GM12878 (cell line): ENCODE data around the gene S100A4. TPM values are rescaled to one million over a fixed set of nuclear protein-coding genes. Genes with fewer than 3 reads are reported as not detected.

Source experiments
- ATAC-seq: fragments of 200-7000 bp; cut with Tn5 transposase; 3 replicates; pipeline ENCODE4 v1.9.1; 2020; ENCODE audit warnings: mild to moderate bottlenecking, moderate library complexity
- BruUV-seq: library from RNA; stranded (reverse); fragments of 400-500 nt; replicated peaks from 2 replicates; lab custom pipeline; 2021; lab: Mats Ljungman, UMichigan
- CTCF ChIA-PET: fragments of 300-600 bp; sonication (Branson Sonifier 250); formaldehyde crosslinking; extraction: SDS; loops from one replicate; lab custom pipeline; 2021; ENCODE audit warnings: inconsistent platforms; lab: Yijun Ruan, JAX
- POLR2A ChIA-PET: fragments of 350-600 bp; formaldehyde crosslinking; extraction: SDS; loops from one replicate; lab custom pipeline; 2021; ENCODE audit warnings: inconsistent platforms; lab: Charles Lee
- RAD21 ChIA-PET: fragments of 300-600 bp; sonication (Branson Sonifier 250); formaldehyde crosslinking; loops from one replicate; lab custom pipeline; 2023; ENCODE audit warnings: antibody characterized with exemption; ENCODE audit not compliant: unreplicated experiment; lab: Charles Lee
- SMC1A ChIA-PET: fragments of 300-600 bp; sonication (Branson Sonifier 250); formaldehyde crosslinking; loops from one replicate; lab custom pipeline; 2023; ENCODE audit not compliant: unreplicated experiment, uncharacterized antibody; lab: Charles Lee
- DNase-seq: peaks from one replicate; pipeline ENCODE4 v3.0.0-alpha.2; 2011; ENCODE audit warnings: low read depth, low spot score
- FAIRE-seq: peaks from 3 replicates; lab custom pipeline; 2011; peaks lifted over from hg19 to GRCh38; lab: Jason Lieb, UNC
- H2AFZ ChIP-seq: 2 replicates; pipeline ENCODE4 v1.6.0; 2011; ENCODE audit warnings: low read depth, low read length, control low read depth; ENCODE audit not compliant: control insufficient read depth
- H3K27ac ChIP-seq: 2 replicates; pipeline ENCODE4 v1.5.1; 2011; ENCODE audit warnings: control low read depth; ENCODE audit not compliant: control insufficient read depth, insufficient read depth
- H3K27me3 ChIP-seq, 2 experiments: replicated peaks in 1 of 2; 2 replicates each; pipeline versions ENCODE4 v1.6.0 to v1.6.1; 2011; ENCODE audit warnings: low read length in 1 of 2; ENCODE audit not compliant: control insufficient read depth in 2 of 2, insufficient read depth in 2 of 2
- H3K36me3 ChIP-seq, 2 experiments: 2 replicates each; pipeline ENCODE4 v1.5.1; 2011; ENCODE audit warnings: low read length in 1 of 2; ENCODE audit not compliant: control insufficient read depth in 2 of 2, insufficient read depth in 2 of 2
- H3K4me1 ChIP-seq: 2 replicates; pipeline ENCODE4 v1.6.1; 2011; ENCODE audit warnings: mild to moderate bottlenecking, low read length, moderate library complexity, mixed read lengths; ENCODE audit not compliant: control insufficient read depth, insufficient read depth
- H3K4me2 ChIP-seq: 2 replicates; pipeline ENCODE4 v1.6.0; 2011; ENCODE audit warnings: control low read depth; ENCODE audit not compliant: control insufficient read depth, insufficient read depth
- H3K4me3 ChIP-seq: fragments of 200-600 bp; sonication (generic); 2 replicates; pipeline ENCODE4 v1.5.1; 2016
- H3K79me2 ChIP-seq: 2 replicates; pipeline ENCODE4 v1.6.0; 2011; ENCODE audit warnings: low read length; ENCODE audit not compliant: control insufficient read depth, insufficient read depth
- H3K9ac ChIP-seq: 2 replicates; pipeline ENCODE4 v1.8.0; 2011; ENCODE audit warnings: low read length, control low read depth, mixed read lengths; ENCODE audit not compliant: control insufficient read depth, insufficient read depth
- H3K9me3 ChIP-seq: replicated peaks from 3 replicates; pipeline ENCODE4 v1.5.1; 2011; ENCODE audit warnings: mild to moderate bottlenecking, low read length; ENCODE audit not compliant: control insufficient read depth, insufficient read depth
- H4K20me1 ChIP-seq: 2 replicates; pipeline ENCODE4 v1.6.0; 2011; ENCODE audit not compliant: control insufficient read depth, insufficient read depth
- CHD2 ChIP-seq: IDR thresholded peaks from 2 replicates; pipeline ENCODE4 v1.6.1; 2011; ENCODE audit warnings: low read depth, low read length, improper control_type of control experiment, borderline replicate concordance
- EGR1 ChIP-seq, 2 experiments: IDR thresholded peaks; 1 replicate in 1 of 2; 2 replicates in 1 of 2; pipeline ENCODE4 v1.6.1; 2011 to 2012; ENCODE audit warnings: low read depth in 2 of 2, low read length in 2 of 2, borderline replicate concordance in 1 of 2, mild to moderate bottlenecking in 1 of 2, moderate library complexity in 1 of 2
- EP300 ChIP-seq, 2 experiments: fragments of 150-350 bp in 1 of 2; IDR thresholded peaks; 2 replicates each; pipeline ENCODE4 v1.6.1; 2011 to 2012; ENCODE audit warnings: low read depth in 2 of 2, low read length in 2 of 2, borderline replicate concordance in 1 of 2, improper control_type of control experiment in 1 of 2, inconsistent platforms in 1 of 2; ENCODE audit not compliant: control insufficient read depth in 1 of 2
- ETV6 ChIP-seq, 2 experiments: fragments of 450-650 bp in 1 of 2; IDR thresholded peaks in 1 of 2; conservative IDR thresholded peaks in 1 of 2; 2 replicates each; pipeline ENCODE4 v1.6.1; 2014; ENCODE audit warnings: antibody characterized with exemption in 1 of 2, borderline replicate concordance in 1 of 2, low read depth in 1 of 2, mild to moderate bottlenecking in 1 of 2, moderate library complexity in 1 of 2
- FOXK2 ChIP-seq: fragments of 450-650 bp; IDR thresholded peaks from 2 replicates; pipeline ENCODE4 v1.6.1; 2017; ENCODE audit warnings: mild to moderate bottlenecking, moderate library complexity
- HCFC1 ChIP-seq: fragments of 150-350 bp; IDR thresholded peaks from 2 replicates; pipeline ENCODE4 v1.6.1; 2014; ENCODE audit warnings: low read length
- LARP7 ChIP-seq: fragments of 450-650 bp; IDR thresholded peaks from 2 replicates; pipeline ENCODE4 v1.6.1; 2017; ENCODE audit warnings: mild to moderate bottlenecking
- NFIC ChIP-seq: IDR thresholded peaks from 2 replicates; pipeline ENCODE4 v1.6.1; 2012; ENCODE audit warnings: low read depth, mild to moderate bottlenecking, inconsistent platforms, low read length, moderate library complexity
- RUNX3 ChIP-seq: IDR thresholded peaks from 2 replicates; pipeline ENCODE4 v1.6.1; 2012; ENCODE audit warnings: low read length, inconsistent platforms
- WRNIP1 ChIP-seq: IDR thresholded peaks from 2 replicates; pipeline ENCODE4 v1.6.1; 2011; ENCODE audit warnings: low read depth, low read length, improper control_type of control experiment, borderline replicate concordance
- WGBS: methylation state at CpG from one replicate; pipeline ENCODE4 v1.1.6; 2016; ENCODE audit warnings: low lambda C conversion rate; ENCODE audit not compliant: insufficient replicate concordance, insufficient coverage; ENCODE audit errors: missing lambda C conversion rate; 5-methylcytosine and 5-hydroxymethylcytosine counted together
- in situ Hi-C: fragments of 300-500 bp; cut with MboI; formaldehyde crosslinking; loops from 9 replicates; pipeline ENCODE4 v1.14.3; 2018; ENCODE audit warnings: mixed read lengths
- intact Hi-C: fragments of 100-400 bp; cut with micrococcal nuclease; formaldehyde crosslinking; loops from one replicate; pipeline ENCODE4 v1.14.2; 2022; ENCODE audit not compliant: unreplicated experiment
- polyA plus RNA-seq, 11 experiments: library from polyadenylated mRNA; depleted of rRNA in 4 of 11; unstranded in 6 of 11; stranded (reverse) in 5 of 11; fragments of >200 nt; fragmentation: Nextera tagmentation in 4 of 11; fragmentation: Illumina TruSeq in 1 of 11; extraction: Ambion mirVana in 4 of 11; extraction: Trizol in 1 of 11; gene quantifications; 1 replicate in 1 of 11; 2 replicates in 10 of 11; pipeline versions ENCODE4 v1.2.1 to v1.2.3, GENCODE V29; 2011 to 2016; ENCODE audit warnings: inconsistent platforms in 2 of 11, missing spikeins in 2 of 11, low read depth in 1 of 11
- total RNA-seq, 4 experiments: library from RNA; depleted of rRNA in 3 of 4; stranded (reverse); fragments of >200 nt in 3 of 4; fragmentation: Illumina TruSeq in 1 of 4; extraction: Trizol in 1 of 4; gene quantifications; 2 replicates each; pipeline versions ENCODE4 v1.2.1 to v1.2.3, GENCODE V29; 2013 to 2021
- TF ChIP-seq, protein P1 (sequence below): IDR thresholded peaks from 2 replicates; pipeline ENCODE4 v1.6.1; 2012; ENCODE audit warnings: low read depth, low read length, improper control_type of control experiment
- TF ChIP-seq, protein P2 (sequence below): IDR thresholded peaks from 2 replicates; pipeline ENCODE4 v1.6.1; 2012; ENCODE audit warnings: low read length, inconsistent platforms

Gene S100A4
- total and polyA plus RNA-seq, 10 of the 15 experiments (the other 5 are each of a cell fraction or from before 2014, with no cell fraction given) = 4.3 to 104 (median 27.3) TPM

- WGBS = 33% methylated on average over 1 of the region's 1 CpG
- no TSS peak for BruUV-seq
- no peak overlapping the region for H3K4me2 ChIP-seq
- DNase-seq (no peak), ATAC-seq (no peak), FAIRE-seq (no peak)
- in situ Hi-C loops (loop anchor here (5.0 to 10.0 kb wide), 2 partner anchors 57 to 489 kb away; partner anchors contain the start of gene RPS27), intact Hi-C loops (no loop called here)
- H4K20me1 ChIP-seq = no peaks in the 10 kb centered on the region
- RAD21 ChIA-PET = no interaction called here
- no peaks in the 10 kb centered on the region for H3K27me3 ChIP-seq
- no peaks in the 10 kb centered on the region for H3K9me3 ChIP-seq
- H3K4me3 ChIP-seq = no peak overlapping the region
- H3K79me2 ChIP-seq = no peaks in the 10 kb centered on the region
- TF ChIP-seq EGR1 (IDR thresholded peaks at IDR 0.05; ENCODE audit: borderline replicate concordance in 1 of 2, low read depth in 2 of 2, low read length in 2 of 2) (no peak), WRNIP1 (no peak), CHD2 (no peak), EP300 (IDR thresholded peaks at IDR 0.05; ENCODE audit: borderline replicate concordance in 1 of 2, control insufficient read depth in 1 of 2, low read depth in 2 of 2, low read length in 2 of 2) (no peak), FOXK2 (no peak), NFIC (no peak), RUNX3 (no peak), ETV6 (conservative IDR thresholded peaks at IDR 0.05 in 1 of 2, IDR thresholded peaks at IDR 0.05 in 1 of 2; ENCODE audit: borderline replicate concordance in 1 of 2, low read depth in 1 of 2) (no peak), HCFC1 (no peak), LARP7 (no peak)
- TF ChIP-seq, protein P1, sequence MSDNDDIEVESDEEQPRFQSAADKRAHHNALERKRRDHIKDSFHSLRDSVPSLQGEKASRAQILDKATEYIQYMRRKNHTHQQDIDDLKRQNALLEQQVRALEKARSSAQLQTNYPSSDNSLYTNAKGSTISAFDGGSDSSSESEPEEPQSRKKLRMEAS = no peak
- TF ChIP-seq, protein P2, sequence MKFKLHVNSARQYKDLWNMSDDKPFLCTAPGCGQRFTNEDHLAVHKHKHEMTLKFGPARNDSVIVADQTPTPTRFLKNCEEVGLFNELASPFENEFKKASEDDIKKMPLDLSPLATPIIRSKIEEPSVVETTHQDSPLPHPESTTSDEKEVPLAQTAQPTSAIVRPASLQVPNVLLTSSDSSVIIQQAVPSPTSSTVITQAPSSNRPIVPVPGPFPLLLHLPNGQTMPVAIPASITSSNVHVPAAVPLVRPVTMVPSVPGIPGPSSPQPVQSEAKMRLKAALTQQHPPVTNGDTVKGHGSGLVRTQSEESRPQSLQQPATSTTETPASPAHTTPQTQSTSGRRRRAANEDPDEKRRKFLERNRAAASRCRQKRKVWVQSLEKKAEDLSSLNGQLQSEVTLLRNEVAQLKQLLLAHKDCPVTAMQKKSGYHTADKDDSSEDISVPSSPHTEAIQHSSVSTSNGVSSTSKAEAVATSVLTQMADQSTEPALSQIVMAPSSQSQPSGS = no peak
- no peaks in the 10 kb centered on the region for H3K36me3 ChIP-seq
- no peak overlapping the region for H2AFZ ChIP-seq
- H3K4me1 ChIP-seq = no peaks in the 10 kb centered on the region
- H3K27ac ChIP-seq = no peak overlapping the region
- POLR2A ChIA-PET = interaction anchor here (0.6 kb wide), 1 partner anchor 47 kb away, joined by 5 read pairs; no protein-coding TSS in a partner anchor
- CTCF ChIA-PET = interaction anchor here (1.5 to 7.3 kb wide), 2 partner anchors 10 to 65 kb away, joined by 3 to 191 read pairs; no protein-coding TSS in a partner anchor
- SMC1A ChIA-PET = interaction anchor here (2.3 kb wide), 1 partner anchor 153 kb away, joined by 9 read pairs; no protein-coding TSS in a partner anchor
- H3K9ac ChIP-seq = no peak overlapping the region
Observed at GRCh38 chr1:153505576-153505975, 40.0 kb downstream of the S100A4 start.
